ENCODE data around the gene ELK3. TPM values are rescaled to one million over a fixed set of nuclear protein-coding genes. Genes with fewer than 3 reads are reported as not detected.
A peak's percentile ranks its signal among the peaks of the same experiment; 100 is the strongest.

The ELK3 gene
- total and polyA plus RNA-seq, 2 of the 8 experiments (the other 6 are each of a cell fraction or from before 2014, with no cell fraction given), result 3.5 to 14.3 TPM

DNA sequence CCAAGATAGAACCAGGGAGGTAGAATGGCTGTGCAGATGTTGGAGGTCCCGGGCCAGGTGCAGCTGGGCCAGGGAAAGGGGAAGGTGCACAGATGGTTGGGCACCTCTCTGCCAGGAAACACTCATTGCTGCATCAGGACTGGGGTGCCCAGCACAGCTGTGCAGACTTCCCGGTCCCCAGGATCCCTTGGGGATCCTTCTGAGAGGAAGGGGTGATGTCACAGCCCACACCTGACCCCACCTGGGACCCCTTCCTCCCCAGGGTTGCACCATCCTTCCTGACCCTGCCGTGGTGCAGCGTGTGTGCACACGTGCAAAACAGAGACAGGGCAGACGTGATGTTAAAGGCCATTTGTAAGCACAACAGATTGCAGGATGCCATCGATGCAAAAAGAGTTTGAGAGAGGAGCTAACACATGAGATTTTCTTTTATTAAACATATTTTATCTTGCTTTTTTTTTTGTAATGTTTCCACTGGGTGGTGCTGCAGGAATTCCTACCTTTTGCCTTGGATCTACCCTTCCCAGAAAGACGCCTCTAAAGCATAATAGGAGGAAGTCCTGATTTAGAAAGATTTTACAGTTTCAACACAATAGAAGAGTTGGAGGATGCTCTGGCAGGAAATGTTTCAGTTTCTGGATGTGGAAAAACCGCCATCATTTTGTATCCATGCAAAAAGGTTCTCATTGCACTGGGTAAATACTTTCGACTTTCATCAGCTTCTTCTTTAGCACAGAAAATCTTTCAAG, 14.8 kb downstream of the ELK3 start:
- Histone ChIP-seq H2BK5ac (ENCODE audit: low read depth, low read length) (no peak overlapping the region), H4K5ac (ENCODE audit: insufficient read length, low read depth, low read length) (no peak overlapping the region), H3K9me3 (ENCODE audit: insufficient read depth in 2 of 2, low read depth in 1 of 2, low read length in 1 of 2) (no peaks in the 10 kb centered on the region), H3K36me3 (ENCODE audit: control insufficient read depth in 2 of 4, insufficient read depth in 4 of 4, low read length in 3 of 4) (no peaks in the 10 kb centered on the region), H2BK15ac (ENCODE audit: low read length) (no peak overlapping the region), H3K23me2 (ENCODE audit: low read depth, low read length) (no peaks in the 10 kb centered on the region; the same call in 1 of the 2 replicates), H3K23ac (ENCODE audit: insufficient read length) (no peak overlapping the region), H3K9ac (replicated peaks in 1 of 4; ENCODE audit: extremely low read depth in 1 of 4, low read depth in 3 of 4, low read length in 3 of 4) (no peak overlapping the region; a peak in 1 of 7 replicates), H3K4ac (replicated peaks; ENCODE audit: insufficient read length, low read depth, low read length) (no peak overlapping the region), H2BK12ac (ENCODE audit: low read depth, low read length) (no peak overlapping the region), H3K79me1 (ENCODE audit: low read depth, low read length) (no peaks in the 10 kb centered on the region), H3K4me1 (replicated peaks in 1 of 4; ENCODE audit: control insufficient read depth in 3 of 4, insufficient read depth in 4 of 4, low read length in 3 of 4) (peaks cover 0 to 9% (median 3%) of the 10 kb centered on the region in 4 experiments; a peak in 3 of 7 replicates), H2AFZ (ENCODE audit: low read length) (no peak overlapping the region), H3K18ac (ENCODE audit: extremely low read depth, low read length) (no peak overlapping the region), H2BK120ac (replicated peaks; ENCODE audit: low read depth, low read length) (no peak overlapping the region), H4K8ac (ENCODE audit: extremely low read depth, insufficient read depth, low read length) (no peak overlapping the region), H4K91ac (replicated peaks; ENCODE audit: insufficient read length, low read length) (no peak overlapping the region), H3K4me3 (ENCODE audit: extremely low read depth in 1 of 4, insufficient read depth in 2 of 4, low read depth in 3 of 4, low read length in 4 of 4) (no peak overlapping the region), H2AK5ac (ENCODE audit: low read depth, low read length) (no peak overlapping the region), H3K27ac (ENCODE audit: low read depth, low read length) (no peak overlapping the region), H3K14ac (ENCODE audit: insufficient read length) (no peak overlapping the region), H3K56ac (replicated peaks; ENCODE audit: insufficient read length, low read depth, low read length) (no peak overlapping the region), H3K4me2 (ENCODE audit: insufficient read depth in 1 of 2, low read depth in 2 of 2, low read length in 2 of 2) (no peak overlapping the region), H3K27me3 (replicated peaks in 1 of 4; ENCODE audit: control insufficient read depth in 3 of 4, extremely low read depth in 1 of 4, insufficient read depth in 3 of 4, low read length in 3 of 4) (no peaks in the 10 kb centered on the region), H2BK20ac (ENCODE audit: low read length) (no peak overlapping the region), H3K79me2 (ENCODE audit: control insufficient read depth in 1 of 2, insufficient read depth in 2 of 2, low read length in 2 of 2) (no peaks in the 10 kb centered on the region), H4K20me1 (replicated peaks in 1 of 2; ENCODE audit: control insufficient read depth in 1 of 2, insufficient read depth in 2 of 2, low read length in 2 of 2) (no peaks in the 10 kb centered on the region)
- FAIRE-seq, result no peak
- POLR2A ChIA-PET (ENCODE audit: partially characterized antibody), result interaction anchor here (1.1 to 3.5 kb wide), 2 partner anchors 13 to 191 kb away, joined by 3 to 11 read pairs; partner anchors contain the start of gene CDK17
- CTCF ChIA-PET (ENCODE audit: partially characterized antibody), result interaction anchor here (0.6 to 5.9 kb wide), 12 partner anchors 10 to 314 kb away, joined by 3 to 40 read pairs (median 4); no protein-coding TSS in a partner anchor
- DNase-seq (ENCODE audit: low read depth in 1 of 2, low spot score in 2 of 2), result no peak
- 82% methylated on average over 10 of the region's 10 CpGs; no CpG with 5 or more reads in 1 of the 2 experiments for WGBS, 2 experiments (ENCODE audit: extremely low coverage in 1 of 2, insufficient coverage in 1 of 2, insufficient read length in 1 of 2, insufficient replicate concordance in 2 of 2, low coverage in 1 of 2, low lambda C conversion rate in 2 of 2, missing lambda C conversion rate in 1 of 2)
- peak; percentile 34 to 36 for TF ChIP-seq RAD21 (IDR thresholded peaks at IDR 0.05 in 1 of 2, conservative IDR thresholded peaks at IDR 0.05 in 1 of 2; ENCODE audit: low read depth in 2 of 2, low read length in 2 of 2)
- no peak for TF ChIP-seq CEBPB (IDR thresholded peaks at IDR 0.05; ENCODE audit: low read depth, low read length)
- TF ChIP-seq CTCF (IDR thresholded peaks at IDR 0.05; ENCODE audit: control extremely low read depth in 1 of 3, insufficient read depth in 1 of 3, low read depth in 1 of 3, low read length in 3 of 3), result 0 out of 4 replicates have a peak, but pooled peaks of 1 of the 3 experiments have one; percentile 4
- no peak for TF ChIP-seq SAP30 (IDR thresholded peaks at IDR 0.05; ENCODE audit: insufficient read depth, insufficient replicate concordance, low read length)
